ENCODE data around the gene GFRA4.

Gene GFRA4

GRCh38 chr20:3663031-3663701, at the start of gene GFRA4:
TSS of gene GFRA4 (minus strand) at chr20:3663399. CDS start at chr20:3663399, 0 bp downstream.
- DNase-seq: no peak

- DNase-seq: no peak
These were observed 49.2 kb upstream of the GFRA4 start, which contains the start of gene SIGLEC1 for GRCh38 chr20:3712279-3712873. TSS of gene SIGLEC1 (minus strand) at chr20:3712600. CDS start at chr20:3707128, 5,472 bp downstream.

GRCh38 chr20:3711484-3711941, 48.3 kb upstream of the GFRA4 start:
- DNase-seq: no peak

- peak; percentile 84 for DNase-seq
These were observed 47.7 kb upstream of the GFRA4 start for GRCh38 chr20:3710703-3711483.

GRCh38 chr20:3710011-3710466, 46.8 kb upstream of the GFRA4 start:
- no peak for DNase-seq

DNA sequence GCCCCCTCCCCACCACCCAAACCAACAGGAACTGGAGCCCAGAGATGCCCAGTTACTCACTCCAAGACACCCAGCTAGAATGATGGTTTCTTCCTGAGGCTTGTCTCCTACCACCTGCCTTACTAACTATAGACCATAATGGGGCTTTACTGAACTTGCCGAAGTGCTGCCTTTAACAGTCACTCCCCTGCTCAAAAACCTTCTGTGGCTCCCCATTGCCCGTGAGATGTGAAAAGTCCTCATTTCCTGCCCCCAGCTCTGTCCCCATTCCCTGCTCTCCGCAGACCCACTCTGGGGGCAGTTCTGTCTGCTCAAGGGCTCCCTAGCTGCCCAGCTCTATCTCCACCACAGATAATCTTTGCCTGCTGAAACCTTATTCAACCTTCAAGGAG, 44.3 kb upstream of the GFRA4 start:
- DNase-seq: no peak

DNA sequence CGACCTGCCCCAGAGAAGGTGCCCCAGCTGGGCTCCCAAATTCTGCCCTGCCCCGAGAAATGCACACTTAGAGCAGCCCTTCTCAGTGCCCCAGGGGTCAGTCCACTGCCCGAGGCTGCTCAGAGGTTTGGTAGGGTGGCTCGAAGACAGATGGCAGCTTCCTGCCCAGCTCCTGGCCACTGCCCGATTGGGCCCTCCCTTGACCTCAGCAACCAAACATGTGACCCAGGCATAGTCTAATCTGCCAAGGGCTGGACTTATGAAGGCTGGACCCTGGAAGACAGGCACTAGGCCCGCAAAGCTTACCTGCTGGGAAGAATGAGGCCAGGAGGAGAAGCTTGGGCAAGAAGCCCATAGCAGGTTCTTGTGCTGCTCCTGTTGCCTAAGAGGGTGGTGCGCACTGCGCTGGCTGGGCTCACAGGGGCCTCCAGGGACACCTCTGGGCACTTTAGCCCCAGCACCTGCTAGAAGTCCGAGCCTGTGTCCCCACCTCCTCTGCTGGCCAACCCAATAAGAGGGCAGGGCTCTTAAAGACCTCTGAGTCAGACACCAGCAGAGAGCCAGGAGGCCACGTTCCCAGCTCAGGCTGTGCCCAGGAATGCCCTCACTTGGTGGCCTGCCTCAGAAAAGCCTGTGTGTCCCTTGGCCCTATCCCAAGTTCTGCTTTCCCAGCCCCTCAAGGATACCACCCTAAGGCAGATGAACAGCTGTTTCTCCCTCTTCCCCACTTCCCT, 43.7 kb upstream of the GFRA4 start:
- DNase-seq: no peak

DNA sequence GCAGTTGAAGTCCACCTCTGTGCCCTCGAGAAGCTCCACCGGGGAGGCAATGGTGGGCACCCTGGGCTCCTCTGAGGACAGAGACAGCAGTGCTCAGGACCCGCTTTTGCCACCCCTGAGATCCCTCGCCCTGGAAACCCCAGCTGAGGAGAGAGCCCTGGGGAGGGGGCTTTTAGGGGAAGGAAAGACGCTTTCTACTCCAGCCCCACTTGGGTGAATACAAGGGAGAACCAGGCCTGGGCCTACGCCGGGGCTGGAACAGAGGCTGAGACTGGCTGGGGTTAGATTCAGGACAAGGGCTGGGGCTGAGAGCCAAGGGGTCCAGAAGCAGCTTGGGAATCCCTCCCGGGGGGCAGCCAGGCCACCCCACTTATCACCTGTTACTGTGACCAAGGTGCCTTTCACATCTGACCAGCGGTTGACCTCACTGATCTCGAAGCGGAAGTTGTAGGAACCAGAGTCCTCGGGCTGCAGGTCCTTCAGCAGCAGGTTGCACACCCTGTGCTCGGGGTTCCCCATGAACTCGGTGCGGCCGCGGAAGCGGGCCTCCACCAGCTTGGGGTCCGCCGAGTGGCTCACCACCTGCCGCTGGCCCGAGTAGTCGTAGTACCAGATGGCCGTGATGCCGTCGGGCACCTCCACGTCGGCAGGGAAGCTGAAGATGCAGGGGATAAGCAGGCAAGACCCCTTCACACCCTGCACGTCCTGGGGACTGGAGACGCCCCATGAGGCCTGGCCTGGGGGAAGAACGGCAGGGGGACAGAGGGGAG, 43.0 kb upstream of the GFRA4 start:
- DNase-seq: no peak

GRCh38 chr20:3705491-3705969, 42.3 kb upstream of the GFRA4 start:
- DNase-seq: no peak

- no peak for DNase-seq
These were observed 40.9 kb upstream of the GFRA4 start for GRCh38 chr20:3704087-3704486.

DNA sequence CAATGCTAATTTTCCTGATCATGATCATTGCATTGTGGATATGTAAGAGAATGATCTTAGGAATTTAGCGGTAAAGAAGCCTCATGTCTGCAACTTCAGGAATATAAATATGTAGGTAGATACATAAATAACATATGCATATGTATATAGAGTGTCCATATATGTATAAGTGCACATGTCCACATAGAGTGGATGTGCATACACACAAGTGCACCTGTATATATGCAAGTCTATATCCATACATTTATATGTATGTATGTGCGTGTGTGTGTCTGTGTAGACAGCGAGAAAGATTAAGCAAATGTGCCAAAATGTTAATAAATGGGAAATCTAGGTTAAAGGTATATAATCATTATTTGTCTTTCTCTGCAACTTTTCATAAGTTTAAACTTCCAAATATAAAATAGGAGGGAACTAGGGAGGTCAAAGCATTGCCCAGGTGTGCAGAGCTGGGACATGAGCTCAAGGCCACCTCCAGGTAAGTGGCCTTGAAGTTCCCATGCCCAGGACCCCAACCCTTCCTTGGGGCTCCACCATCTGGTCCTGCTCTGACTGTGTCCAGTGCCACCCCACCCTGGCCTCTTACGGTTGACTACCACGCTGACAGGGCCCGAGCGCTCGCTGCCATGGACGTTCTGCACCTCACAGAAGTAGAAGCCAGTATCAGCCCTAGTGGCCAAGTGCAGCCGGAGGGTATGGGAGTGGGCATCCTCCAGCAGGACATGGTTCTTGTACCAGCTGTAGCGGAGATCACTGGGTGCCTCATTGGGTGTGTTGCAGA, 39.6 kb upstream of the GFRA4 start:
- no peak for DNase-seq

DNA sequence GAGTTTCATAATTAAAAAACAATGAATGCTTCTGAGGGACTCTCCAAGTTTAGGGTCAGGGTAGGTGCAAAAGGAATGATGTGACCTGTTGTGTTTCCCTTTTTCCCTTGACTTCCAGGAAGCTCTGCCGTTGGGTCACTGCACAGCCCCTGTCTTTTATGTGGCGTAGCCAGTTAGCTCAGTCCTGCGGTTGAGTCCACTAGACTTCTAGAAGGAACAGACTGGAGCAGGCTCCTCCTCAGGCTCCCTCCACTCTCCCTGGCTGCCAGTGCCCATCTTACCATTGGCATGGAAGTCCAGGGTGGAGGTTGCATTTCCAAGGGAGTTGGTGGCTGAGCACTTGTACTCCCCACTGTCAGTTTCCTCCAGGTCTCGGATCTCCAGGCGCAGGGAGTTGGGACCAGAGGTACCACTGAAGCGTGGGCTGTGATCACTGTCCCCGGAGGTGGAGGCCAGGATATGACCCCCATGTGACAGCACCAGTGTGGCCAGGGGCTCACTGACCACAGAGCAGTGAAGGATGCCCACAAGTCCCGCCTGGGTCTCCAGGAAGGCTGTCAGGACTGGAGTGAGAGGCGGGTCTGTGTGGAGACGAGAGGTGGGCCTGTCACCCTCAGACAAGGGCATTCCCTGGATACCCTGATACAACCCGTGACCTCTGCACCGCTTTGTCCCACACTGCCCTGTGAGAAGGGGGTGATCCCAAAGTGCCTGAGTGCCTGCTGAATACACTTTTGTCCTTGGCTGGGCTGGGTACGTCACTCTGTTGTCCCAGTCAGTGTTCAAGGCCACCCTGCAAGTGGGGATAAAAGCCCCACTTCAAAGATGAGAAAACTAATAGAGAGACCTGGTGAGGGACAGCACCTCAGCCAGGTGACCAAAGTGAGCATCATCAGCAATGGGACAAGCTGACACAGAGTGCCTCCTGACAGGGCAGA, 38.1 kb upstream of the GFRA4 start:
- DNase-seq: no peak

GRCh38 chr20:3699037-3699436, 35.8 kb upstream of the GFRA4 start:
- no peak for DNase-seq

DNA sequence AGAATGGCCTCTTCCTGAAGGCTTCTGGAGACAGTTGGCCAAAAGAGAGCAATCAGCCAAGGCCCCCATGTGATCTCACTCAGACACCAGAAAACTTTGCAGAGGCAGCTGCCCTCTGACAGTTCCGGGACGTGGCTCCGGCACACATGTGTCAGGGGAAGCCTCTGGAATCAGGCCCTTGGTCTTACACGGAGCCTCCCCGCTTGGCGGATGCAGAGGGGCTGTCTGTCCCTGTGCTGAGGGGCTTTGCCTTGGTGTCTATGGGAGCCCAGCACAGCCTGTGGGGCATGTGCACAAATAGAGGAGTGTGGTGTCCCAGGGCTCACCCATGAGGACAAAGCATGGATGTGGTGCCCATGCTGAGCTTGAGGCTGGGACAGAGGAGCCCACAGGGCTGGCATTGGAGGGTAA, 35.4 kb upstream of the GFRA4 start:
- no peak for DNase-seq

GRCh38 chr20:3697588-3698305, 34.5 kb upstream of the GFRA4 start:
- DNase-seq: no peak

DNA sequence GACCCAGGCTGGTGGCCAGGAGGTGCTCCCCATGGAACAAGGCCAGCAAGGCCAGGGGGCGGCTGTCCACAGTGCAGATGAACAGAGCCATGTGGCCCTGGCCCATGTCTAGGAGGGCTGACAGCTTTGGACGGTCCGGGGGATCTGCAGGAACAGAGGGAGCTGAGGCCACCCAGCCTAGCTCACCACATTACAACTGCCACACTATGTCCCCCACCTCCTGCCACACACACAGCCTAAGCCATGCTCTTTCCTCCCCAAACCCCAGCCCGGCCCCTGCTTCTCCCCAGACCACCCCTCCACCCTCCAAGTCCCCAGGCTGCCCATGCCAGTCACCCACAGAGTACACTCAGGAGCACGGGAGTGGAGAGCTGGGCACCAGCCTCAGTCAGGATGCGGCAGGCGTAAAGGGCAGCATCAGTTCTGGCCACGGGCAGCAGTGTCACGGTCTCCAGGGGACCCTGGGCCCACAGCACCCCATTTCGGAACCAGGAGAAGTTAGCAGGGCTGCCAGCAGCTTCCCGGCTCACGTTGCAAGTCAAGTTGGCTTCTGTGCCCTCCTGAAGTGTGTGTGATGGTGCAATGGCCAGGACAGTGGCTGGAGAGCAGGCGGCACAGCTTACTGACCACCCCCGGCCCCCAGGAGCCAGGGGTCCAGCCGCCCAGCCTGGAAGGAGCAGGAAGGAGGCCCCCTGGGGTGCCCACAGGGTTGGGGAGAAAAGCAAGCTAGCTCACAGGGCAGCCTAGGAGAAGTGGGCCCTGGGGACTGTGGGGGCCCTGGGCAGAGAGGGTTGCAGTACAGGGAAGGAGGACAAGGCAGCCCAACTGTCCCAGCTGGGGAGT, 33.8 kb upstream of the GFRA4 start:
- DNase-seq: no peak

GRCh38 chr20:3696200-3696599, 33.0 kb upstream of the GFRA4 start:
- no peak for DNase-seq

DNA sequence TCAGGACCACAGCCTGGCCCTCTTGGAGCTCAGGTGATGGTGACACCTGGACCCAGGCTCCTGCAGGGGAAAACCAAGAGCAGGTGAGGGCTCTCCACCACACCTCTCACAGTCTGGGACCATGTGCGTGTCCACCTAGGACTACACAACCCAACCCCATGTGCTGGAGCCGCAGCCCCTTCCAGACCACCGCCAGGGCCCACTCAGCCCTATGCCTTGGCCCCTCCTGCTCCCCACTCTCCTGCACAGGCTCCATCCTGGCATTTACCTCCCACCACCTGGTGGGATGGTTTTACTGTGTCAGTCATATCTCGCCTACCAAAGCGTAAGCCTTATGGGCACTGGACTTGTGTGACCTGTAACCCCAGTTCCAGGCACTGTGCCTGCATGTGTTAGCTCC, 31.7 kb upstream of the GFRA4 start:
- DNase-seq: no peak
